Fibroblast of lung (primary cell): Measurements from ENCODE around the gene CCDC179. TPM values are rescaled to one million over a fixed set of nuclear protein-coding genes. Genes with fewer than 3 reads are reported as not detected.
A peak's percentile ranks its signal among the peaks of the same experiment; 100 is the strongest.

Experiments used
- DNase-seq, 2 donors: peaks; one replicate each; pipeline versions ENCODE4 v3.0.0 to v3.0.0-alpha.2; 2010; ENCODE audit warnings: low read depth in 2 of 2
- H2AFZ ChIP-seq: 2 replicates; pipeline ENCODE4 v1.5.1; 2012; ENCODE audit warnings: low read length, control low read depth, inconsistent platforms
- H3K27ac ChIP-seq: 2 replicates; pipeline ENCODE4 v1.5.1; 2011; ENCODE audit warnings: low read length, control low read depth; ENCODE audit not compliant: insufficient read depth
- H3K27me3 ChIP-seq: 2 replicates; pipeline ENCODE4 v1.5.1; 2011; ENCODE audit warnings: mild to moderate bottlenecking, low read length; ENCODE audit not compliant: control insufficient read depth, insufficient read depth
- H3K36me3 ChIP-seq: 2 replicates; pipeline ENCODE4 v1.5.1; 2011; ENCODE audit warnings: low read length; ENCODE audit not compliant: control insufficient read depth, insufficient read depth
- H3K4me1 ChIP-seq: 2 replicates; pipeline ENCODE4 v1.5.1; 2011; ENCODE audit warnings: low read length; ENCODE audit not compliant: control insufficient read depth, insufficient read depth; ENCODE audit errors: extremely low read depth
- H3K4me2 ChIP-seq: 2 replicates; pipeline ENCODE4 v1.5.1; 2011; ENCODE audit warnings: low read length, control low read depth; ENCODE audit not compliant: insufficient read depth; ENCODE audit errors: extremely low read depth
- H3K4me3 ChIP-seq, 4 experiments: fragments of 200-600 bp in 1 of 4; sonication (generic) in 1 of 4; replicated peaks in 1 of 4; 2 replicates each; pipeline ENCODE4 v1.5.1; 2011 to 2016; ENCODE audit warnings: low read length in 4 of 4, low read depth in 3 of 4, mild to moderate bottlenecking in 3 of 4, control low read depth in 2 of 4, inconsistent platforms in 1 of 4, mixed read lengths in 1 of 4; ENCODE audit not compliant: insufficient read depth in 1 of 4; ENCODE audit errors: control extremely low read depth in 1 of 4
- H3K79me2 ChIP-seq: 2 replicates; pipeline ENCODE4 v1.5.1; 2012; ENCODE audit warnings: mild to moderate bottlenecking, low read length, inconsistent platforms; ENCODE audit not compliant: control insufficient read depth, insufficient read depth
- H3K9ac ChIP-seq: 2 replicates; pipeline ENCODE4 v1.5.1; 2011; ENCODE audit warnings: mild to moderate bottlenecking, low read length, control low read depth; ENCODE audit not compliant: insufficient read depth
- H3K9me3 ChIP-seq: 2 replicates; pipeline ENCODE4 v1.5.1; 2012; ENCODE audit warnings: low read depth, low read length; ENCODE audit not compliant: control insufficient read depth, insufficient read depth
- H4K20me1 ChIP-seq: 2 replicates; pipeline ENCODE4 v1.5.1; 2011; ENCODE audit warnings: low read length; ENCODE audit not compliant: control insufficient read depth, insufficient read depth; ENCODE audit errors: extremely low read depth
- EZH2 ChIP-seq: IDR thresholded peaks from 2 replicates; pipeline ENCODE4 v1.5.1; 2012; ENCODE audit warnings: low read length, control low read depth, mild to moderate bottlenecking; ENCODE audit errors: missing control alignments
- polyA plus RNA-seq, 2 donors: library from polyadenylated mRNA; depleted of rRNA in 1 of 2; stranded (reverse) in 1 of 2; unstranded in 1 of 2; fragments of >200 nt; gene quantifications; 2 replicates each; pipeline ENCODE4 v1.2.1, GENCODE V29; 2011 to 2012; ENCODE audit warnings: missing spikeins in 1 of 2
- total RNA-seq: library from RNA; depleted of rRNA; stranded (reverse); fragments of >200 nt; gene quantifications from 2 replicates; pipeline ENCODE4 v1.2.1, GENCODE V29; 2014
- TF ChIP-seq, protein P1 (sequence below), 2 donors: IDR thresholded peaks in 1 of 2; conservative IDR thresholded peaks in 1 of 2; 1 replicate in 1 of 2; 2 replicates in 1 of 2; pipeline ENCODE4 v1.5.1; 2011 to 2012; ENCODE audit warnings: low read length in 2 of 2, control low read depth in 1 of 2, inconsistent platforms in 1 of 2, low read depth in 1 of 2, mild to moderate bottlenecking in 1 of 2

The CCDC179 gene
- total and polyA plus RNA-seq, 2 donors (not counting 1 experiment from before 2014, with no cell fraction given): not detected

GRCh38 chr11:22884217-22884616, 23.9 kb upstream of the CCDC179 start:
- no peaks in the 10 kb centered on the region for H3K27me3 ChIP-seq
- no peak overlapping the region for H3K27ac ChIP-seq
- H2AFZ ChIP-seq: no peak overlapping the region
- H3K9ac ChIP-seq: no peak overlapping the region
- H3K36me3 ChIP-seq: no peaks in the 10 kb centered on the region
- no peaks in the 10 kb centered on the region for H4K20me1 ChIP-seq
- DNase-seq: no peak
- H3K4me3 ChIP-seq: no peak overlapping the region
- no peaks in the 10 kb centered on the region for H3K79me2 ChIP-seq
- TF ChIP-seq EZH2: no peak
- TF ChIP-seq, protein P1, sequence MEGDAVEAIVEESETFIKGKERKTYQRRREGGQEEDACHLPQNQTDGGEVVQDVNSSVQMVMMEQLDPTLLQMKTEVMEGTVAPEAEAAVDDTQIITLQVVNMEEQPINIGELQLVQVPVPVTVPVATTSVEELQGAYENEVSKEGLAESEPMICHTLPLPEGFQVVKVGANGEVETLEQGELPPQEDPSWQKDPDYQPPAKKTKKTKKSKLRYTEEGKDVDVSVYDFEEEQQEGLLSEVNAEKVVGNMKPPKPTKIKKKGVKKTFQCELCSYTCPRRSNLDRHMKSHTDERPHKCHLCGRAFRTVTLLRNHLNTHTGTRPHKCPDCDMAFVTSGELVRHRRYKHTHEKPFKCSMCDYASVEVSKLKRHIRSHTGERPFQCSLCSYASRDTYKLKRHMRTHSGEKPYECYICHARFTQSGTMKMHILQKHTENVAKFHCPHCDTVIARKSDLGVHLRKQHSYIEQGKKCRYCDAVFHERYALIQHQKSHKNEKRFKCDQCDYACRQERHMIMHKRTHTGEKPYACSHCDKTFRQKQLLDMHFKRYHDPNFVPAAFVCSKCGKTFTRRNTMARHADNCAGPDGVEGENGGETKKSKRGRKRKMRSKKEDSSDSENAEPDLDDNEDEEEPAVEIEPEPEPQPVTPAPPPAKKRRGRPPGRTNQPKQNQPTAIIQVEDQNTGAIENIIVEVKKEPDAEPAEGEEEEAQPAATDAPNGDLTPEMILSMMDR (conservative IDR thresholded peaks at IDR 0.05 in 1 of 2, IDR thresholded peaks at IDR 0.05 in 1 of 2; ENCODE audit: low read depth in 1 of 2, low read length in 2 of 2): no peak
- no peaks in the 10 kb centered on the region for H3K4me1 ChIP-seq
- no peak overlapping the region for H3K4me2 ChIP-seq
- H3K9me3 ChIP-seq: no peaks in the 10 kb centered on the region

- H4K20me1 ChIP-seq: no peaks in the 10 kb centered on the region
- H3K4me1 ChIP-seq: no peaks in the 10 kb centered on the region
- TF ChIP-seq, protein P1 (conservative IDR thresholded peaks at IDR 0.05 in 1 of 2, IDR thresholded peaks at IDR 0.05 in 1 of 2; ENCODE audit: low read depth in 1 of 2, low read length in 2 of 2): no peak
- TF ChIP-seq EZH2: no peak
- peak in 1 of 2 donors; percentile 7 for DNase-seq
- no peak overlapping the region for H3K4me3 ChIP-seq
- no peak overlapping the region for H3K27ac ChIP-seq
- H3K4me2 ChIP-seq: no peak overlapping the region
- no peak overlapping the region for H3K9ac ChIP-seq
- no peaks in the 10 kb centered on the region for H3K27me3 ChIP-seq
- H3K79me2 ChIP-seq: no peaks in the 10 kb centered on the region
- no peak overlapping the region for H2AFZ ChIP-seq
- no peaks in the 10 kb centered on the region for H3K36me3 ChIP-seq
- H3K9me3 ChIP-seq: no peaks in the 10 kb centered on the region
Observed at GRCh38 chr11:22879630-22880029, 19.4 kb upstream of the CCDC179 start.

GRCh38 chr11:22878604-22879003, 18.3 kb upstream of the CCDC179 start:
- no peaks in the 10 kb centered on the region for H3K36me3 ChIP-seq
- no peak overlapping the region for H2AFZ ChIP-seq
- H3K4me1 ChIP-seq: no peaks in the 10 kb centered on the region
- no peak for DNase-seq
- no peak overlapping the region for H3K27ac ChIP-seq
- H3K9me3 ChIP-seq: no peaks in the 10 kb centered on the region
- H3K79me2 ChIP-seq: no peaks in the 10 kb centered on the region
- TF ChIP-seq, protein P1 (conservative IDR thresholded peaks at IDR 0.05 in 1 of 2, IDR thresholded peaks at IDR 0.05 in 1 of 2; ENCODE audit: low read depth in 1 of 2, low read length in 2 of 2): no peak
- no peak for TF ChIP-seq EZH2
- H3K4me3 ChIP-seq: no peak overlapping the region
- no peak overlapping the region for H3K9ac ChIP-seq
- no peaks in the 10 kb centered on the region for H3K27me3 ChIP-seq
- H4K20me1 ChIP-seq: no peaks in the 10 kb centered on the region
- H3K4me2 ChIP-seq: no peak overlapping the region
